WTC11 (cell line): Measurements from ENCODE around the gene WDR1. TPM values are rescaled to one million over a fixed set of nuclear protein-coding genes. Genes with fewer than 3 reads are reported as not detected.

Experiments
- ATAC-seq: fragments of 200-7000 bp; cut with Tn5 transposase; 2 replicates; pipeline ENCODE4 v1.10.0; 2021; ENCODE audit warnings: mild to moderate bottlenecking, moderate library complexity
- CTCF ChIA-PET: fragments of 300-600 bp; sonication (Branson Sonifier 250); formaldehyde crosslinking; loops from one replicate; lab custom pipeline; 2021; ENCODE audit warnings: antibody characterized with exemption; lab: Charles Lee
- POLR2A ChIA-PET: fragments of 350-600 bp; sonication (Branson Sonifier 250); formaldehyde crosslinking; loops from one replicate; lab custom pipeline; 2021; ENCODE audit warnings: antibody characterized with exemption; lab: Charles Lee
- DNase-seq: peaks from one replicate; pipeline ENCODE4 v3.0.0; 2021; ENCODE audit warnings: low spot score
- H3K27ac Mint-ChIP-seq: 2 replicates; pipeline ENCODE4 v1.8.0; 2021; ENCODE audit warnings: mixed read lengths
- H3K27me3 Mint-ChIP-seq: 2 replicates; pipeline ENCODE4 v1.8.0; 2021; ENCODE audit warnings: low read depth, mild to moderate bottlenecking, moderate library complexity, mixed read lengths
- H3K36me3 Mint-ChIP-seq: 2 replicates; pipeline ENCODE4 v1.8.0; 2021; ENCODE audit warnings: mixed read lengths
- H3K4me1 Mint-ChIP-seq: 2 replicates; pipeline ENCODE4 v1.8.0; 2022; ENCODE audit warnings: mixed read lengths
- H3K4me3 Mint-ChIP-seq: 2 replicates; pipeline ENCODE4 v1.8.0; 2021; ENCODE audit warnings: mild to moderate bottlenecking, moderate library complexity, mixed read lengths
- H3K9me3 Mint-ChIP-seq: 2 replicates; pipeline ENCODE4 v1.8.0; 2021; ENCODE audit warnings: mixed read lengths
- ATF6 ChIP-seq: sonication (generic); formaldehyde crosslinking; IDR thresholded peaks from 2 replicates; pipeline ENCODE4 v1.8.1; 2023; ENCODE audit warnings: mild to moderate bottlenecking, missing genetic modification reagents
- CBFB ChIP-seq: sonication (generic); formaldehyde crosslinking; IDR thresholded peaks from 2 replicates; pipeline ENCODE4 v1.8.1; 2022; ENCODE audit warnings: mild to moderate bottlenecking, low read depth, missing genetic modification reagents
- CTCF ChIP-seq: fragments of 200-600 bp; IDR thresholded peaks from 2 replicates; pipeline ENCODE4 v1.8.0; 2022; ENCODE audit warnings: antibody characterized with exemption
- E2F1 ChIP-seq: sonication (generic); formaldehyde crosslinking; IDR thresholded peaks from 2 replicates; pipeline ENCODE4 v1.8.0; 2022; ENCODE audit warnings: mild to moderate bottlenecking, missing genetic modification reagents
- ERG ChIP-seq: fragments of 250-450 bp; sonication (Bioruptor Pico); IDR thresholded peaks from 2 replicates; pipeline ENCODE4 v1.8.0; 2021; ENCODE audit warnings: mild to moderate bottlenecking
- HMGA2 ChIP-seq: fragments of 250-450 bp; sonication (Bioruptor Pico); IDR thresholded peaks from 2 replicates; pipeline ENCODE4 v1.4.0; 2021; ENCODE audit warnings: mild to moderate bottlenecking, moderate library complexity
- NFATC4 ChIP-seq: fragments of 250-450 bp; sonication (Bioruptor Pico); IDR thresholded peaks from 2 replicates; pipeline ENCODE4 v1.9.0; 2021; ENCODE audit warnings: mild to moderate bottlenecking
- NR2C2 ChIP-seq: sonication (generic); formaldehyde crosslinking; IDR thresholded peaks from 2 replicates; pipeline ENCODE4 v1.8.0; 2022; ENCODE audit warnings: mild to moderate bottlenecking, missing genetic modification reagents
- PREB ChIP-seq: sonication (generic); formaldehyde crosslinking; IDR thresholded peaks from 2 replicates; pipeline ENCODE4 v1.8.1; 2022; ENCODE audit warnings: mild to moderate bottlenecking, missing genetic modification reagents, moderate library complexity, borderline replicate concordance
- PRRX2 ChIP-seq: fragments of 250-450 bp; sonication (Bioruptor Pico); IDR thresholded peaks from 2 replicates; pipeline ENCODE4 v1.8.0; 2021; ENCODE audit warnings: mild to moderate bottlenecking
- SP1 ChIP-seq: sonication (generic); formaldehyde crosslinking; conservative IDR thresholded peaks from 2 replicates; pipeline ENCODE4 v1.8.1; 2022; ENCODE audit warnings: missing genetic modification reagents
- USF1 ChIP-seq: sonication (generic); formaldehyde crosslinking; IDR thresholded peaks from 2 replicates; pipeline ENCODE4 v1.8.0; 2022; ENCODE audit warnings: mild to moderate bottlenecking, missing genetic modification reagents
- ZNF121 ChIP-seq: sonication (generic); formaldehyde crosslinking; IDR thresholded peaks from 2 replicates; pipeline ENCODE4 v1.8.0; 2023; ENCODE audit warnings: missing genetic modification reagents
- ZNF425 ChIP-seq: fragments of 250-450 bp; sonication (Bioruptor Pico); conservative IDR thresholded peaks from 2 replicates; pipeline ENCODE4 v1.9.0; 2021; ENCODE audit warnings: mild to moderate bottlenecking
- total RNA-seq: library from RNA; stranded (reverse); gene quantifications from 3 replicates; pipeline ENCODE4 v1.2.3, GENCODE V29; 2021
- TF ChIP-seq, protein P1 (sequence below): fragments of 250-450 bp; sonication (Bioruptor Pico); IDR thresholded peaks from 2 replicates; pipeline ENCODE4 v1.9.0; 2021; ENCODE audit warnings: moderate library complexity, mild to moderate bottlenecking, inconsistent platforms, borderline replicate concordance
- TF ChIP-seq, protein P2 (sequence below): sonication (generic); formaldehyde crosslinking; IDR thresholded peaks from 2 replicates; pipeline ENCODE4 v1.8.1; 2023; ENCODE audit warnings: mild to moderate bottlenecking, missing genetic modification reagents, moderate library complexity
- TF ChIP-seq, protein P3 (sequence below): sonication (generic); formaldehyde crosslinking; IDR thresholded peaks from 2 replicates; pipeline ENCODE4 v1.8.1; 2023; ENCODE audit warnings: mild to moderate bottlenecking, moderate library complexity, missing genetic modification reagents

WDR1 gene
- total RNA-seq, 1 experiment from 2014 or later: 288 TPM

GRCh38 chr4:10058371-10058770 lies 58.2 kb downstream of the WDR1 start:
- H3K9me3 Mint-ChIP-seq: no peaks in the 10 kb centered on the region
- ATAC-seq (no peak), DNase-seq (no peak)
- TF ChIP-seq, protein P1, sequence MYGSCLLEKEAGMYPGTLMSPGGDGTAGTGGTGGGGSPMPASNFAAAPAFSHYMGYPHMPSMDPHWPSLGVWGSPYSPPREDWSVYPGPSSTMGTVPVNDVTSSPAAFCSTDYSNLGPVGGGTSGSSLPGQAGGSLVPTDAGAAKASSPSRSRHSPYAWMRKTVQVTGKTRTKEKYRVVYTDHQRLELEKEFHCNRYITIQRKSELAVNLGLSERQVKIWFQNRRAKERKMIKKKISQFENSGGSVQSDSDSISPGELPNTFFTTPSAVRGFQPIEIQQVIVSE (CRISPR knock-in tag): no peak
- no peak for TF ChIP-seq CTCF
- no peak for TF ChIP-seq USF1 (CRISPR knock-in tag)
- TF ChIP-seq SP1 (CRISPR knock-in tag): no peak
- TF ChIP-seq PRRX2: no peak
- no peak for TF ChIP-seq E2F1
- TF ChIP-seq ZNF425 (CRISPR knock-in tag): no peak
- TF ChIP-seq HMGA2 (CRISPR knock-in tag): no peak
- TF ChIP-seq PREB: no peak
- no peak for TF ChIP-seq ERG
- no peak for TF ChIP-seq ZNF121 (CRISPR knock-in tag)
- TF ChIP-seq ATF6 (CRISPR knock-in tag): no peak
- TF ChIP-seq, protein P2, sequence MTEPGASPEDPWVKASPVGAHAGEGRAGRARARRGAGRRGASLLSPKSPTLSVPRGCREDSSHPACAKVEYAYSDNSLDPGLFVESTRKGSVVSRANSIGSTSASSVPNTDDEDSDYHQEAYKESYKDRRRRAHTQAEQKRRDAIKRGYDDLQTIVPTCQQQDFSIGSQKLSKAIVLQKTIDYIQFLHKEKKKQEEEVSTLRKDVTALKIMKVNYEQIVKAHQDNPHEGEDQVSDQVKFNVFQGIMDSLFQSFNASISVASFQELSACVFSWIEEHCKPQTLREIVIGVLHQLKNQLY: no peak
- TF ChIP-seq NFATC4 (CRISPR knock-in tag): no peak
- no peak for TF ChIP-seq NR2C2 (CRISPR knock-in tag)
- TF ChIP-seq, protein P3, sequence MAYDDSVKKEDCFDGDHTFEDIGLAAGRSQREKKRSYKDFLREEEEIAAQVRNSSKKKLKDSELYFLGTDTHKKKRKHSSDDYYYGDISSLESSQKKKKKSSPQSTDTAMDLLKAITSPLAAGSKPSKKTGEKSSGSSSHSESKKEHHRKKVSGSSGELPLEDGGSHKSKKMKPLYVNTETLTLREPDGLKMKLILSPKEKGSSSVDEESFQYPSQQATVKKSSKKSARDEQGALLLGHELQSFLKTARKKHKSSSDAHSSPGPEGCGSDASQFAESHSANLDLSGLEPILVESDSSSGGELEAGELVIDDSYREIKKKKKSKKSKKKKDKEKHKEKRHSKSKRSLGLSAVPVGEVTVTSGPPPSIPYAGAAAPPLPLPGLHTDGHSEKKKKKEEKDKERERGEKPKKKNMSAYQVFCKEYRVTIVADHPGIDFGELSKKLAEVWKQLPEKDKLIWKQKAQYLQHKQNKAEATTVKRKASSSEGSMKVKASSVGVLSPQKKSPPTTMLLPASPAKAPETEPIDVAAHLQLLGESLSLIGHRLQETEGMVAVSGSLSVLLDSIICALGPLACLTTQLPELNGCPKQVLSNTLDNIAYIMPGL (CRISPR knock-in tag): no peak
- no peak for TF ChIP-seq CBFB
- ChIA-PET POLR2A (no interaction called here), CTCF (no interaction called here)
- peaks cover 5% of the 10 kb centered on the region for H3K4me1 Mint-ChIP-seq
- H3K4me3 Mint-ChIP-seq: no peak overlapping the region
- no peaks in the 10 kb centered on the region for H3K36me3 Mint-ChIP-seq
- H3K27ac Mint-ChIP-seq: no peak overlapping the region
- no peaks in the 10 kb centered on the region; the same call in 1 of the 2 replicates for H3K27me3 Mint-ChIP-seq
